Upper lobe of left lung (tissue), 6 donors: ENCODE data around the gene WBP1L. TPM values are rescaled to one million over a fixed set of nuclear protein-coding genes. Genes with fewer than 3 reads are reported as not detected.

ENCODE experiments used
- ATAC-seq, 2 donors: fragments of 200-7000 bp; cut with Tn5 transposase; one replicate each; pipeline ENCODE4 v1.9.1; 2022; ENCODE audit warnings: mild to moderate bottlenecking in 2 of 2, moderate library complexity in 2 of 2; ENCODE audit not compliant: low FRiP score in 2 of 2
- DNase-seq, 2 donors: peaks; one replicate each; pipeline ENCODE4 v3.0.0-alpha.2; 2019 to 2020
- H3K27ac ChIP-seq, 4 donors: fragments of 200-600 bp; sonication (generic); one replicate each; pipeline ENCODE4 v1.5.1; 2016 to 2019
- H3K27me3 ChIP-seq, 4 donors: fragments of 200-600 bp; sonication (generic); one replicate each; pipeline ENCODE4 v1.5.1; 2017 to 2019
- H3K36me3 ChIP-seq, 4 donors: fragments of 200-600 bp; sonication (generic); one replicate each; pipeline ENCODE4 v1.5.1; 2016 to 2019
- H3K4me1 ChIP-seq, 4 donors: fragments of 200-600 bp; sonication (generic); one replicate each; pipeline ENCODE4 v1.5.1; 2018 to 2019
- H3K4me3 ChIP-seq, 4 donors: fragments of 200-600 bp; sonication (generic); one replicate each; pipeline ENCODE4 v1.5.1; 2017 to 2019; ENCODE audit warnings: mild to moderate bottlenecking in 2 of 4, moderate library complexity in 1 of 4
- H3K9me3 ChIP-seq, 4 donors: fragments of 200-600 bp; sonication (generic); one replicate each; pipeline ENCODE4 v1.5.1; 2018 to 2019
- CTCF ChIP-seq, 6 experiments: fragments of 450-650 bp in 4 of 6; fragments of 200-600 bp in 2 of 6; sonication (generic) in 2 of 6; IDR thresholded peaks; one replicate each; pipeline ENCODE4 v1.5.1; 2016 to 2019; ENCODE audit warnings: antibody characterized with exemption in 6 of 6
- EP300 ChIP-seq, 4 donors: sonication (generic); formaldehyde crosslinking; IDR thresholded peaks; one replicate each; pipeline ENCODE4 v1.5.1; 2017; ENCODE audit warnings: antibody characterized with exemption in 4 of 4, control low read depth in 2 of 4
- POLR2A ChIP-seq, 4 donors: fragments of 450-650 bp; IDR thresholded peaks; one replicate each; pipeline ENCODE4 v1.5.1; 2016 to 2017; ENCODE audit warnings: antibody characterized with exemption in 4 of 4, mild to moderate bottlenecking in 2 of 4
- POLR2AphosphoS5 ChIP-seq, 2 donors: sonication (generic); formaldehyde crosslinking; IDR thresholded peaks; one replicate each; pipeline ENCODE4 v1.5.1; 2017; ENCODE audit warnings: antibody characterized with exemption in 2 of 2
- WGBS, 2 donors: methylation state at CpG; one replicate each; pipeline ENCODE4 v1.1.5; 2017 to 2018; 5-methylcytosine and 5-hydroxymethylcytosine counted together
- total RNA-seq, 6 donors: library from RNA; depleted of rRNA in 4 of 6; stranded (reverse); fragments of >200 nt in 4 of 6; gene quantifications; one replicate each; pipeline versions ENCODE4 v1.1.0 to v1.2.1, GENCODE V29; 2016 to 2021
- donor health status: DM: no; HTN: no; CAD: no; lungs with moderate emphysema.
- donor health status: DM: no; HTN: yes; CAD: no; lungs with severe emphysema.

The WBP1L gene
- total RNA-seq, 6 donors from 2014 or later, result 41.7 to 76.6 (median 54.7) TPM

GRCh38 chr10:102814453-102814871, 70.7 kb downstream of the WBP1L start:
- Histone ChIP-seq H3K9me3 (no peaks in the 10 kb centered on the region), H3K4me3 (no peak overlapping the region), H3K27ac (peak overlapping the region; percentile 88 to 93 (median 92)), H3K36me3 (peaks cover 14 to 55% (median 43%) of the 10 kb centered on the region in 4 donors), H3K27me3 (no peaks in the 10 kb centered on the region), H3K4me1 (peaks cover 31 to 66% (median 46%) of the 10 kb centered on the region in 4 donors)
- WGBS, 2 donors, result 60 to 67% methylated on average over 7 to 8 of the region's 8 CpGs
- TF ChIP-seq EP300 (IDR thresholded peaks at IDR 0.05) (no peak), CTCF (IDR thresholded peaks at IDR 0.05) (no peak), POLR2AphosphoS5 (IDR thresholded peaks at IDR 0.05) (no peak), POLR2A (IDR thresholded peaks at IDR 0.05) (no peak)
- DNase-seq (no peak), ATAC-seq (no peak)

DNA sequence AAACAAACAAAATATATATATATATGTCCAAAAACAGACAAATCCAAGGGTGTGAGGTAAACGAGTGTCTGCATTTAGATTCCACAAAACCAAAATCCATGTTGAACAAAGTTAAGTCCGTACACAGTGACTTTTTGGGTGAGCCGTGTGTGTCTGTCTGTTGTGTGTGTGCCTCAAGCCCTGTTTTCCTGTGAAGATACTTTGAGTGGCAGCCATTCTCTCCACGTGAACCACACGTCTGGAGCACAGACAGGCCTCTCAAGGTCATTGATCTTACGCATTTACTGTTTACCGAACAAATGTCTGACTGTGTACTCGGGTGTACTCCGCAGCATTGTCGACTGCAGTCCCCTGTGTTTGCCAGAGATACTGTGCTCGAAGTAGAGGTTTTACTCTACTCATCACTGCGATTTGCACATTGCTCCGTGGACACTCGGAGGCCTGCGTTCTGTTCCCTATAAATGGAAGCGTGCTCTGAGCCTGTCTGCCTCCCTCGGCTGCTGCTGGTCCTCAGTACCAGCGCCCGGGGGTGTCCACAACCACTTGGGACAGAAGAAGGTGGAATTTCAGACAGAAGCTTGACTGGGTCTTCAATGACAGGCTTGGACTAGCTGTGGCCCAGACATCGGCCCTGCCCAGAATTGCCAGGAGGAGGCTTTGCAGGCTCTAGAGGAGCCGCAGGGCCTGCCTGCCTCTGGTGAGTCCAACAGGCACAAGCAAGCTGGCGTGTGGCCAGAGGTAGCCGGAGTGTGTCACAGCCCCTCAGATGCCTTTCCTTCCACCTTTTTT, 71.3 kb downstream of the WBP1L start:
- peak; percentile 51 to 60 for ATAC-seq

GRCh38 chr10:102815790-102816549, 72.2 kb downstream of the WBP1L start:
- peak; percentile 81 to 83 for ATAC-seq
- peaks cover 31 to 68% (median 46%) of the 10 kb centered on the region in 4 donors for H3K4me1 ChIP-seq
- peaks cover 9 to 41% (median 31%) of the 10 kb centered on the region in 4 donors for H3K36me3 ChIP-seq
- TF ChIP-seq CTCF (IDR thresholded peaks at IDR 0.05) (no peak), EP300 (IDR thresholded peaks at IDR 0.05) (peak; percentile 41 to 80 (median 56)), POLR2A (IDR thresholded peaks at IDR 0.05) (peak in 3 of 4 donors; percentile 7 to 71 (median 17)), POLR2AphosphoS5 (IDR thresholded peaks at IDR 0.05) (peak; percentile 23 to 84)
- no peaks in the 10 kb centered on the region for H3K27me3 ChIP-seq
- no peaks in the 10 kb centered on the region for H3K9me3 ChIP-seq
- WGBS, 2 donors, result 26 to 28% methylated on average over 12 of the region's 12 CpGs
- no peak overlapping the region for H3K4me3 ChIP-seq
- H3K27ac ChIP-seq, result peak overlapping the region; percentile 88 to 93 (median 92)
- DNase-seq, result peak in 1 of 2 donors; percentile 80

More for the DNA sequence above, 71.3 kb downstream of the WBP1L start:
- peak overlapping the region; percentile 88 to 93 (median 92) for H3K27ac ChIP-seq
- H3K4me3 ChIP-seq, result no peak overlapping the region
- DNase-seq, result peak in 1 of 2 donors; percentile 82
- H3K9me3 ChIP-seq, result no peaks in the 10 kb centered on the region
- no peaks in the 10 kb centered on the region for H3K27me3 ChIP-seq
- TF ChIP-seq POLR2A (IDR thresholded peaks at IDR 0.05) (no peak), CTCF (IDR thresholded peaks at IDR 0.05) (peak in 3 of 6 experiments; percentile 8 to 14 (median 10)), POLR2AphosphoS5 (IDR thresholded peaks at IDR 0.05) (no peak), EP300 (IDR thresholded peaks at IDR 0.05) (no peak)
- peaks cover 31 to 68% (median 46%) of the 10 kb centered on the region in 4 donors for H3K4me1 ChIP-seq
- H3K36me3 ChIP-seq, result peaks cover 11 to 50% (median 37%) of the 10 kb centered on the region in 4 donors
- WGBS, 2 donors, result 69 to 81% methylated on average over 14 to 23 of the region's 23 CpGs

DNA sequence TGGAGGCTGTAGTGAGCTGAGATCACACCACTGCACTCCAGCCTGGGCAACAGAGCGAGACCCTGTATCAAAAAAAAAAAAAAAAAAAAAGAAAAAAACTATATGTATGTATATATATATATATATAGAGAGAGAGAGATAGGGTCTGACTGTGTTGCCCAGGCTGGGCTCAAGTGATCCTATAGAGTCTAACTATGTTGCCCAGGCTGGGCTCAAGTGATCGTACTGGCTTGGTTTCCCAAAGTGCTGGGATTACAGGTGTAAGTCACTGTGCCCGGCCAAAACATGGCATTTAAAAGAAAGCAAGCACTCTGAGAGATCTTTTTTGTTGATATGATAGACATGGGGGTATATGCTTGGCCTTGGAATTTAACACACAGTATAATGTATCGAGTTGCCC, 73.4 kb downstream of the WBP1L start:
- DNase-seq (no peak), ATAC-seq (no peak)
- Histone ChIP-seq H3K4me3 (no peak overlapping the region), H3K27ac (peak overlapping the region; percentile 88 to 93 (median 92)), H3K27me3 (no peaks in the 10 kb centered on the region), H3K36me3 (peaks cover 9 to 29% (median 20%) of the 10 kb centered on the region in 4 donors), H3K9me3 (no peaks in the 10 kb centered on the region), H3K4me1 (peaks cover 31 to 61% (median 42%) of the 10 kb centered on the region in 4 donors)
- WGBS, 2 donors, result 94 to 96% methylated on average over 4 of the region's 4 CpGs
- TF ChIP-seq POLR2A (IDR thresholded peaks at IDR 0.05) (no peak), CTCF (IDR thresholded peaks at IDR 0.05) (no peak), EP300 (IDR thresholded peaks at IDR 0.05) (no peak), POLR2AphosphoS5 (IDR thresholded peaks at IDR 0.05) (no peak)
